AG09319 (cell line): Measurements from ENCODE around the gene ACSF2.
"Not testable (repeated sequence)": the region's sequence is repeated elsewhere in the genome, so short reads cannot be mapped to it uniquely, and the experiment has no call there.

Experiments
- DNase-seq: peaks from one replicate; pipeline ENCODE4 v3.0.0-alpha.2; 2010; ENCODE audit warnings: low read depth; ENCODE audit errors: extremely low read depth
- TF ChIP-seq, protein P1 (sequence below): IDR thresholded peaks from 2 replicates; pipeline ENCODE4 v1.5.1; 2011; ENCODE audit warnings: low read depth, mild to moderate bottlenecking, inconsistent platforms, low read length, moderate library complexity

ACSF2 gene

DNA sequence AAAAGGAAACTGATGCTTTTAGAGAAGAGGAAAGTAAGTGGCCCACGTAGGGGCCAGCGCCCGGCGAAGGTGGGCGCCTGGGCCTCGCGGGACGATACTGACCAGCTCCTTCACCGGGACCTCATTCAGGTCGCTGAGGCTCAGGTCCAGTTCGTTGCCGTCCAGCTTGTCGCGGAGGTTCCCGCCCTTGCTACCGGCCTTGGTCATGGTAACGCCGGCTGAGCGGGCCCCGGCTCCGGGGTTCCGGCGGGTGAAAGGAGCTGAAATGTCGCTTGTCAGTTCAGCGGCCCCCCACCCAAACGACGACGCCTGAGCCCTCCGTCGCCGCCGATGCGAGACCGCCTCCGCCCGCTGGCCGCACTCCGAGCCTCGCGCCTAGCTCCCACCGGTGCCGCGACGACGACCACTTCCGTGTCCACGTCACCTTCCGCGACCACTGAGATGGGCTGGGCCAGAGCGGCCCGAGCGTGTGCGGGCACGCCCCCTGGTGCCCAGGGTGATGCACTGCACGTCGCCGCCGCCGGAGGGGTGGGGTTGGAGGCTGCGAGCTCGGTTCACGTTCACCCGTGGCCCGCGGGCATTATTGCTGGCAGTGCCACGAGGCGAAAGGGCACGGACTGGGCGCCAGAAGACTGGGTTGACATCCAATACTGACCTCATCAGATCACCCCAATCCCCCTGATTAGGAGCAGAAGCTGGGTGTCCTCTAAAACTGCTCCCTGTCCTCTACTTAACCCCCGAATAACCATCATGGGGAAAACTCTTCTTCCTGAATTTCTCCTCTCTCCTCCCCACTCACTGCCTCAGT lies 28.7 kb upstream of the ACSF2 start, which contains the start of gene LRRC59:
Gene LRRC59, minus strand, starts transcription at position 413 of the 808 bp plus-strand sequence. Its CDS starts 206 bp downstream, at position 207.
- peak; percentile 52 for DNase-seq
- TF ChIP-seq, protein P1, sequence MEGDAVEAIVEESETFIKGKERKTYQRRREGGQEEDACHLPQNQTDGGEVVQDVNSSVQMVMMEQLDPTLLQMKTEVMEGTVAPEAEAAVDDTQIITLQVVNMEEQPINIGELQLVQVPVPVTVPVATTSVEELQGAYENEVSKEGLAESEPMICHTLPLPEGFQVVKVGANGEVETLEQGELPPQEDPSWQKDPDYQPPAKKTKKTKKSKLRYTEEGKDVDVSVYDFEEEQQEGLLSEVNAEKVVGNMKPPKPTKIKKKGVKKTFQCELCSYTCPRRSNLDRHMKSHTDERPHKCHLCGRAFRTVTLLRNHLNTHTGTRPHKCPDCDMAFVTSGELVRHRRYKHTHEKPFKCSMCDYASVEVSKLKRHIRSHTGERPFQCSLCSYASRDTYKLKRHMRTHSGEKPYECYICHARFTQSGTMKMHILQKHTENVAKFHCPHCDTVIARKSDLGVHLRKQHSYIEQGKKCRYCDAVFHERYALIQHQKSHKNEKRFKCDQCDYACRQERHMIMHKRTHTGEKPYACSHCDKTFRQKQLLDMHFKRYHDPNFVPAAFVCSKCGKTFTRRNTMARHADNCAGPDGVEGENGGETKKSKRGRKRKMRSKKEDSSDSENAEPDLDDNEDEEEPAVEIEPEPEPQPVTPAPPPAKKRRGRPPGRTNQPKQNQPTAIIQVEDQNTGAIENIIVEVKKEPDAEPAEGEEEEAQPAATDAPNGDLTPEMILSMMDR = peak; percentile 92

DNA sequence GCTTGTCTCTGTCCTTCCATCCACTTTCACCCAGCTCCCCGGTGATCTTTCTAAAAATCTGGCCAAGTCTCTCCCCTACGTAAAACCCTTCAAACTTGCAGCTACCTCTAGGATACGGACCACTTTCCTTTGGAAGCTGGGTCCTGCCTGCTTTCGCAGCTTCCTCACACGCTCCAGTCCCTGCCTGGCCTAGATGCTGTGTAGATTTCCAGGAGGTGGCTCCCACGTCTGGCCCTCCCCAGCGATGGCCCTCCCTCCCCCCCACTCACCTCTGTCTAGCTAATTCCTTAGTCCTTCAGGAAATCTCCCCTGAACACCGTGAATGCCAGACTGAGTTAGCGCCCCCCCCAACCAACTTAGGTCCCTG lies 28.1 kb upstream of the ACSF2 start:
- TF ChIP-seq, protein P1 = no peak
- no peak for DNase-seq

DNA sequence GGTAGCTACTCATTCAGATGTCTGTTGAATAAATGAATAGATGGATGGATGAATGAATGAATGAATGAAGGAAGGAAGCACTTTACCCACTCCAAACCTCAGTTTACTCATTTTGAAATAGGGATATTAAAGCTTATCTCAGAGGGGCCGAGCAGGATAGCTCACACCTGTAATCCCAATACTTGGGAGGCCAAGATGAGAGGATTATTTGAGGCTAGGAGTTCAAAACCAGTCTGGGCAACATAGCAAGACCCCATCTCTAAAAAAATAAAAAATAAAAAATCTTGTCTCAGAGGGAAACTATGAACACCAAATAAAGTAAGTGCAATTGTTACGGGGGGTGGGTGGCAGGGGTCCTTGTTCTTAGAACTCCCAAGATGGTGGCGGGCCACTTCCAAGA lies 27.3 kb upstream of the ACSF2 start:
- not testable (repeated sequence) for DNase-seq

- not testable (repeated sequence) for DNase-seq
These were observed 26.4 kb upstream of the ACSF2 start for GRCh38 chr17:50399591-50399990.

GRCh38 chr17:50405351-50405750 lies 20.7 kb upstream of the ACSF2 start:
- DNase-seq = not testable (repeated sequence)

- TF ChIP-seq, protein P1 = no peak
These were observed 19.4 kb upstream of the ACSF2 start for GRCh38 chr17:50406578-50406977.

DNA sequence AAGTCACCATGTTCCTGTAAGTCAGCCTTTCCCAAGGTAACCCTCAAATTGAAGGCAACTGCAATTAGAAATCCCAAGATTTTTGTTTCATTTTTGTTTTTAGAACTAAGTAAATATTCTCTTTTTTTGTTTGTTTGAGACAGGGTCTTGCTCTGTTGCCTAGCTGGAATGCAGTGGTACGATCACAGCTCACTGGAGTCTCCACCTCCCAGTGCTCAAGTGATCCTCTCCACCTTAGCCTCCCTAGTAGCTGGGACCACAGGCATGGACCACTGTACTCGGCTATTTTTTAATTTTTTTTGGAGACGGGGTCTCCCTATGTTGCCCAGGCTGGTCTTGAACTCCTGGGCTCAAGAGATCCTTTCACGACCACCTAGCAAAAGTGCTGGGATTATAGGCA lies 18.1 kb upstream of the ACSF2 start:
- DNase-seq = no peak
- TF ChIP-seq, protein P1 = no peak

More at GRCh38 chr17:50406578-50406977, 19.4 kb upstream of the ACSF2 start:
- DNase-seq = no peak

DNA sequence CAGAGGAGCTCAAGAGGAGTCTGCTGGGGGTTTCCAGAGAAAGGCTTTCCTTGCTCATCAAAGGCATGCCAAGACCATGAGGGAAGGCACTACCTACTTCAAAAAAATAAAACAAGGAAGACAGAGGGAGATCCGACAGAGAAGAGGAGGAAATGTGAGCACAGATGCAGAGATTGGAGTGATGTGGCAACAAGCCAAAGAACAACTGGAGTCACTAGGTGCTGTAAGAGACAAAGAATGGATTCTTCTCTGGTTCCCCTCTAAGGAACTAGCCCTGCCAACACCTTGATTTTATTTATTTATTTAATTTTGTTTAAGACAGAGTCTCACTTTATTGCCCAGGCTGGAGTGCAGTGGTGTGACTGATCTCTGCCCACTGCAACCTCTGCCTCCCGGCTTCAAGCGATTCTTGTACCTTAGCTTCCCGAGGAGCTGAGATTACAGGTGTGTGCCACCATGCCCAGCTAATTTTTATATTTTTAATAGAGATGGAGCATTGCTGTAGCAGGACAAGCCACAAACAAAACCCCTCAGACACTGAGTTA lies 13.8 kb upstream of the ACSF2 start:
- DNase-seq = no peak
- TF ChIP-seq, protein P1 = no peak

GRCh38 chr17:50414808-50415207 lies 11.2 kb upstream of the ACSF2 start:
- DNase-seq = no peak
- TF ChIP-seq, protein P1 = no peak

GRCh38 chr17:50419577-50419976 lies 6.4 kb upstream of the ACSF2 start:
- not testable (repeated sequence) for DNase-seq
